Measurements from ENCODE around the gene FBN1.

- TF ChIP-seq CTCF (IDR thresholded peaks at IDR 0.05) (no peak), POLR2A (IDR thresholded peaks at IDR 0.05) (no peak), POLR2AphosphoS5 (IDR thresholded peaks at IDR 0.05) (no peak)
These were observed 151.7 kb downstream of the FBN1 start for GRCh38 chr15:48493763-48494225.
